Hepatocyte (in vitro differentiated cells): Measurements from ENCODE around the gene ADGRA3. TPM values are rescaled to one million over a fixed set of nuclear protein-coding genes. Genes with fewer than 3 reads are reported as not detected.

ENCODE experiments used
- DNase-seq: peaks from one replicate; pipeline ENCODE4 v3.0.0-alpha.2; 2016; ENCODE audit warnings: low spot score
- H2AFZ ChIP-seq: fragments of 200-600 bp; sonication (generic); 2 replicates; pipeline ENCODE4 v1.6.0; 2016; ENCODE audit warnings: antibody characterized with exemption, mild to moderate bottlenecking
- H3K27ac ChIP-seq: fragments of 200-600 bp; sonication (generic); 2 replicates; pipeline ENCODE4 v1.5.1; 2016; ENCODE audit warnings: mild to moderate bottlenecking
- H3K27me3 ChIP-seq: fragments of 200-600 bp; sonication (generic); 2 replicates; pipeline ENCODE4 v1.6.1; 2016
- H3K36me3 ChIP-seq: fragments of 200-600 bp; sonication (generic); replicated peaks from 2 replicates; pipeline ENCODE4 v1.5.1; 2016; ENCODE audit warnings: low read depth; ENCODE audit not compliant: insufficient read depth
- H3K4me1 ChIP-seq: fragments of 200-600 bp; sonication (generic); 2 replicates; pipeline ENCODE4 v1.5.1; 2016; ENCODE audit warnings: mild to moderate bottlenecking, moderate library complexity; ENCODE audit not compliant: insufficient read depth
- H3K4me2 ChIP-seq: fragments of 200-600 bp; sonication (generic); 2 replicates; pipeline ENCODE4 v1.6.0; 2016
- H3K4me3 ChIP-seq: fragments of 200-600 bp; sonication (generic); 2 replicates; pipeline ENCODE4 v1.5.1; 2016; ENCODE audit warnings: mild to moderate bottlenecking
- H3K79me2 ChIP-seq: fragments of 200-600 bp; sonication (generic); 2 replicates; pipeline ENCODE4 v1.6.0; 2017; ENCODE audit warnings: mild to moderate bottlenecking
- H3K9me2 ChIP-seq: fragments of 200-600 bp; sonication (generic); replicated peaks from 2 replicates; pipeline ENCODE4 v1.6.0; 2017; ENCODE audit warnings: mild to moderate bottlenecking; ENCODE audit not compliant: insufficient read depth
- H3K9me3 ChIP-seq: fragments of 200-600 bp; sonication (generic); 2 replicates; pipeline ENCODE4 v1.5.1; 2016; ENCODE audit warnings: low read depth, mild to moderate bottlenecking
- H4K20me1 ChIP-seq: fragments of 200-600 bp; sonication (generic); 2 replicates; pipeline ENCODE4 v1.6.0; 2016; ENCODE audit warnings: mild to moderate bottlenecking; ENCODE audit not compliant: insufficient read depth, poor library complexity, severe bottlenecking
- CTCF ChIP-seq: fragments of 200-600 bp; sonication (generic); IDR thresholded peaks from 2 replicates; pipeline ENCODE4 v1.5.1; 2016; ENCODE audit warnings: antibody characterized with exemption, mild to moderate bottlenecking; ENCODE audit not compliant: poor library complexity
- EZH2 ChIP-seq: fragments of 200-600 bp; sonication (generic); IDR thresholded peaks from 2 replicates; pipeline ENCODE4 v1.6.1; 2016; ENCODE audit warnings: antibody characterized with exemption, mild to moderate bottlenecking, borderline replicate concordance
- EZH2phosphoT487 ChIP-seq: fragments of 200-600 bp; sonication (generic); IDR thresholded peaks from one replicate; pipeline ENCODE4 v1.6.1; 2018; ENCODE audit warnings: antibody characterized with exemption, mild to moderate bottlenecking, low read depth, moderate library complexity; ENCODE audit not compliant: unreplicated experiment, severe bottlenecking
- WGBS: methylation state at CpG from one replicate; pipeline ENCODE4 v1.1.6; 2016; ENCODE audit warnings: low lambda C conversion rate; ENCODE audit errors: missing lambda C conversion rate; 5-methylcytosine and 5-hydroxymethylcytosine counted together
- polyA plus RNA-seq: library from polyadenylated mRNA; unstranded; fragments of >200 nt; fragmentation: Nextera tagmentation; extraction: Ambion mirVana; gene quantifications from 2 replicates; pipeline ENCODE4 v1.2.1, GENCODE V29; 2016
- total RNA-seq: library from RNA; depleted of rRNA; stranded (reverse); fragments of >200 nt; gene quantifications from 2 replicates; pipeline ENCODE4 v1.2.3, GENCODE V29; 2014

ADGRA3 gene
- total and polyA plus RNA-seq, 2 experiments from 2014 or later, result 21.2 to 61.6 TPM

DNA sequence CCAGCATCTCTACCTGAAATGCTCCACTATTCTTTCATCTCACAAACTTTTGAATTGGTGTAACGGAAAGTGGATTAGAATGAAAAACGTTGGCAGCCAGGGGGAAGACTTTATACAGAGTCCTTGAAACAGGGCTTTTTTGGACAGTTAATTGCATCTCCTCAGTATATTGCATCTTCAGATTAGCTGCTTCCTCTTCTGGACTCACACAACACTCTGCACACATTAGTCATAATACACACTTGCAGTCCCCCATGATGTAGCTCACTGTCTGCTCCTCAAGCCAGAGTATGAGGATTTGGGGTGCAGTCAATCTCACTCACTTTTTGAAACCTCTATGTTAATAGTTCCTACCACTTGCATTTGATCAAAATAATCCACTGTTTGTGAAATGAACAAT is 101.0 kb downstream of the ADGRA3 start:
- Histone ChIP-seq H3K36me3 (no peaks in the 10 kb centered on the region), H4K20me1 (no peaks in the 10 kb centered on the region), H3K9me3 (no peaks in the 10 kb centered on the region), H3K4me3 (no peak overlapping the region), H3K27ac (no peak overlapping the region), H3K9me2 (no peaks in the 10 kb centered on the region), H3K4me2 (no peak overlapping the region), H3K27me3 (no peaks in the 10 kb centered on the region), H2AFZ (no peak overlapping the region), H3K79me2 (no peaks in the 10 kb centered on the region), H3K4me1 (no peaks in the 10 kb centered on the region)
- 86% methylated on average over 2 of the region's 2 CpGs for WGBS
- TF ChIP-seq EZH2phosphoT487 (no peak), CTCF (no peak), EZH2 (no peak)
- no peak for DNase-seq

DNA sequence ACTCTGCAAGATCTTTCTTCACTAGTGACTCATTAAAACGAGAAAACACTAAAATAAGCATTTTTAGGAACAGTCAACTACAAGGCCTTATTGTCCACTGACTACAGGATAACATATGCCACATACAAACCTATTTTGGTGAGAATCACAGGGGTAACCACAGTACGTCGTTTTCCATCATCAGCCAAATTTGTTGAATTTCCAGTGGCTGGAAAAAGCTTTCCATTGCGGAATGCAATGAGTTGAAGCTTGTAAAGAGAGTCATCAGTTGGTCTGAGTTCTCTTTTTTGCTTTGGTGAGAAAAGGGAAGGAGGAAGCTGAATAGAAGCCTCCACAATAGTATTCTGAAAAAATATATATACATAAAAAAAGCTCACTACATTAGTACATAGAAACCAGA is 102.4 kb downstream of the ADGRA3 start:
- Histone ChIP-seq H3K27ac (no peak overlapping the region), H4K20me1 (no peaks in the 10 kb centered on the region), H3K27me3 (no peaks in the 10 kb centered on the region), H3K9me3 (no peaks in the 10 kb centered on the region), H3K79me2 (no peaks in the 10 kb centered on the region), H3K4me2 (no peak overlapping the region), H3K36me3 (no peaks in the 10 kb centered on the region), H3K4me1 (no peaks in the 10 kb centered on the region), H3K9me2 (no peaks in the 10 kb centered on the region), H3K4me3 (no peak overlapping the region), H2AFZ (no peak overlapping the region)
- 95% methylated on average over 4 of the region's 4 CpGs for WGBS
- TF ChIP-seq EZH2, result no peak
- TF ChIP-seq EZH2phosphoT487, result no peak
- no peak for TF ChIP-seq CTCF
- DNase-seq, result no peak

DNA sequence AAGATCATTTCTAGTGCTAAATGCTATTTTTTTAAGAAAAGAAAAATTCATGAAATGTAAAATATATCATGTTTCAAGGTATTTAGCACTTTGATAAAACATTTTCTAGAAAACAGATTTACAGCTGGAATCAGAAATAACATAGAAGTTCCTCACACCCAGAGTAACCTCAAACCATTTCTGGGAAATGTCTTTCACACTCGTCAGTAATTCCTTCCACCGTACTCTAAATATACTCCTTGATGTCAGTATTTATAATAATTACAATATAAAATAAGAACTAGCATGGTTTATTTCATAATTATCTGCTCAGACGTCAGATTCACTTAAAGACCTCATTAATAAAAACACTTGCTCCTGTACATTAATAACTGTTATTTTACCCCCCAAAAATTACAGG is 103.9 kb downstream of the ADGRA3 start:
- TF ChIP-seq EZH2phosphoT487, result no peak
- no peak for TF ChIP-seq EZH2
- no peak for TF ChIP-seq CTCF
- Histone ChIP-seq H3K9me3 (no peaks in the 10 kb centered on the region), H3K9me2 (no peaks in the 10 kb centered on the region), H3K27ac (no peak overlapping the region), H4K20me1 (no peaks in the 10 kb centered on the region), H3K27me3 (no peaks in the 10 kb centered on the region), H3K4me1 (no peaks in the 10 kb centered on the region), H3K79me2 (no peaks in the 10 kb centered on the region), H3K4me3 (no peak overlapping the region), H2AFZ (no peak overlapping the region), H3K4me2 (no peak overlapping the region), H3K36me3 (no peaks in the 10 kb centered on the region)
- no peak for DNase-seq
- WGBS, result 79% methylated on average over 3 of the region's 3 CpGs

- TF ChIP-seq EZH2, result no peak
- TF ChIP-seq EZH2phosphoT487, result no peak
- TF ChIP-seq CTCF, result peak; percentile 84
- no peaks in the 10 kb centered on the region for H3K4me1 ChIP-seq
- WGBS, result 94% methylated on average over 1 of the region's 1 CpG
- no peaks in the 10 kb centered on the region for H3K79me2 ChIP-seq
- no peaks in the 10 kb centered on the region for H3K9me3 ChIP-seq
- H4K20me1 ChIP-seq, result no peaks in the 10 kb centered on the region
- no peaks in the 10 kb centered on the region for H3K27me3 ChIP-seq
- no peak overlapping the region for H3K4me2 ChIP-seq
- H2AFZ ChIP-seq, result no peak overlapping the region
- no peaks in the 10 kb centered on the region for H3K9me2 ChIP-seq
- no peak overlapping the region for H3K4me3 ChIP-seq
- DNase-seq, result peak; percentile 26
- no peak overlapping the region for H3K27ac ChIP-seq
- no peaks in the 10 kb centered on the region for H3K36me3 ChIP-seq
Observed at GRCh38 chr4:22410645-22411247, 105.1 kb downstream of the ADGRA3 start.
